Ovary (tissue), 9 donors: ENCODE results near the gene ADPRM. TPM values are rescaled to one million over a fixed set of nuclear protein-coding genes. Genes with fewer than 3 reads are reported as not detected.

ENCODE experiments used
- DNase-seq, 5 donors: peaks; one replicate each; pipeline ENCODE4 v3.0.0-alpha.2; 2019 to 2020
- H3K27ac ChIP-seq, 2 donors: fragments of 200-600 bp; one replicate each; pipeline versions ENCODE4 v1.5.1 to v1.8.0; 2019 to 2022
- H3K27me3 ChIP-seq: fragments of 200-600 bp; one replicate; pipeline ENCODE4 v1.8.0; 2022
- H3K36me3 ChIP-seq: fragments of 200-600 bp; sonication (generic); one replicate; pipeline ENCODE4 v1.5.1; 2019
- H3K4me1 ChIP-seq: one replicate; pipeline ENCODE4 v1.8.1; 2013; ENCODE audit warnings: mild to moderate bottlenecking, moderate library complexity; ENCODE audit not compliant: insufficient read depth
- H3K4me3 ChIP-seq: fragments of 200-600 bp; sonication (generic); one replicate; pipeline ENCODE4 v1.5.1; 2017
- H3K9me3 ChIP-seq, 2 donors: fragments of 200-600 bp in 1 of 2; sonication (generic) in 1 of 2; one replicate each; pipeline versions ENCODE4 v1.5.1 to v1.8.1; 2013 to 2019; ENCODE audit warnings: mild to moderate bottlenecking in 1 of 2, moderate library complexity in 1 of 2
- CTCF ChIP-seq, 3 donors: fragments of 450-650 bp in 2 of 3; fragments of 200-600 bp in 1 of 3; IDR thresholded peaks; one replicate each; pipeline versions ENCODE4 v1.5.1 to v1.8.0; 2016 to 2022; ENCODE audit warnings: antibody characterized with exemption in 3 of 3, mild to moderate bottlenecking in 1 of 3
- EP300 ChIP-seq: sonication (generic); formaldehyde crosslinking; IDR thresholded peaks from one replicate; pipeline ENCODE4 v1.6.1; 2017; ENCODE audit warnings: antibody characterized with exemption
- POLR2A ChIP-seq: fragments of 450-650 bp; IDR thresholded peaks from one replicate; pipeline ENCODE4 v1.6.1; 2017; ENCODE audit warnings: antibody characterized with exemption, mild to moderate bottlenecking, moderate library complexity
- WGBS, 3 donors: extraction: QIAGEN DNeasy Blood & Tissue Kit in 1 of 3; methylation state at CpG; one replicate each; pipeline versions ENCODE4 v1.1.5 to v1.1.7; 2013 to 2017; 5-methylcytosine and 5-hydroxymethylcytosine counted together
- intact Hi-C, 4 donors: fragments of 100-400 bp; cut with DNase I; formaldehyde crosslinking; loops; one replicate each; pipeline versions ENCODE4 v1.11.0 to v1.15.1; 2022 to 2023
- polyA plus RNA-seq, 2 donors: library from polyadenylated mRNA; stranded (reverse); fragments of 200-250 nt in 1 of 2; fragments of 350-450 nt in 1 of 2; fragmentation: Illumina TruSeq in 1 of 2; extraction: RNeasy Lipid Tissue Mini Kit (QIAGEN cat#74804) in 1 of 2; gene quantifications; one replicate each; pipeline ENCODE4 v1.2.3, GENCODE V29; 2013 to 2014
- total RNA-seq, 7 donors: library from RNA; depleted of rRNA in 2 of 7; stranded (reverse); fragments of >200 nt in 2 of 7; fragmentation: NEBNext Ultra II Directional in 3 of 7; extraction: Animal tissue kit (Norgen Biotek cat#: 25700) in 3 of 7; gene quantifications; one replicate each; pipeline versions ENCODE4 v1.1.0 to v1.2.4, GENCODE V29; 2016 to 2023
- donor health status: DM: no; HTN: no; CAD: no; lungs with moderate emphysema.
- donor health status: DM: no; HTN: no; CAD: no.
- donor health status: Bipolar disorder and iron deficiency.
- donor health status: DM: yes; HTN: yes; CAD: no.
- donor health status: DM: no; HTN: no; CAD: no.
- donor health status: DM: yes; HTN: yes; CAD: no.

The ADPRM gene
- total and polyA plus RNA-seq, 9 donors, result 12.4 to 21.6 (median 15.3) TPM

GRCh38 chr17:10657148-10657547 lies 40.2 kb upstream of the ADPRM start, which contains the start of gene MYH3:
Gene MYH3 (minus strand): TSS chr17:10657309. CDS start chr17:10655064, 2,245 bp downstream.
- TF ChIP-seq POLR2A (no peak), EP300 (no peak), CTCF (IDR thresholded peaks at IDR 0.05) (no peak)
- no peak within 1 kb of the TSS for H3K4me3 ChIP-seq
- DNase-seq, result no peak
- H3K9me3 ChIP-seq, result no peaks in the 10 kb centered on the region
- no peaks in the 10 kb centered on the region for H3K36me3 ChIP-seq
- 77 to 83% (median 80%) methylated on average over 15 of the region's 15 CpGs for WGBS, 3 donors
- H3K27me3 ChIP-seq, result no peaks in the 10 kb centered on the region
- no peaks in the 10 kb centered on the region for H3K4me1 ChIP-seq
- no peak within 1 kb of the TSS for H3K27ac ChIP-seq
- intact Hi-C loops, result no loop called here

DNA sequence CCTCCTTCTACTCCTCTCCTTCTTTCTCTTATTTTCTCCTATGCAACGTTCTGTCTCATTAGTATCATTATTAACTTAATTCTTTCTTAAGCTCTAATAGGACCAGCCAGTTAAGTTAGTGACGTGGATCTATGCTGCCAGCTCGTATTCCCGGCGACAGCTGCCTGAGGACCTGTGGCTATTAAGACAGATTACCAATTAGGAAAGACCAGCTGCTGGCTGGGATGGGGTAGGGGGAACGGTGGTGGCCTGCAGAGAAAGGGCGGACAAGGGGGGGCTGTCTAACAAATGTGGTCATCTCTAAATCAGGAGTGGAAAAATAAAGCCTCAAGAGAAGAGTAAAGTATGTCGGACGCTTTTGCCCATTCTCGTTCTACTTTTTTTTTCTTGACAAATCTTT lies 39.5 kb upstream of the ADPRM start:
- H3K9me3 ChIP-seq, result no peaks in the 10 kb centered on the region
- H3K27ac ChIP-seq, result no peak overlapping the region
- intact Hi-C loops, result no loop called here
- H3K27me3 ChIP-seq, result no peaks in the 10 kb centered on the region
- no peaks in the 10 kb centered on the region for H3K4me1 ChIP-seq
- H3K36me3 ChIP-seq, result no peaks in the 10 kb centered on the region
- no peak for DNase-seq
- no peak overlapping the region for H3K4me3 ChIP-seq
- 71 to 74% (median 72%) methylated on average over 10 of the region's 10 CpGs for WGBS, 3 donors
- TF ChIP-seq POLR2A (no peak), CTCF (IDR thresholded peaks at IDR 0.05) (no peak), EP300 (no peak)

- no peaks in the 10 kb centered on the region for H3K4me1 ChIP-seq
- no peaks in the 10 kb centered on the region for H3K9me3 ChIP-seq
- DNase-seq, result no peak
- no peaks in the 10 kb centered on the region for H3K27me3 ChIP-seq
- no peaks in the 10 kb centered on the region for H3K36me3 ChIP-seq
- intact Hi-C loops, result no loop called here
- H3K27ac ChIP-seq, result no peak overlapping the region
- no peak overlapping the region for H3K4me3 ChIP-seq
- 88 to 91% (median 91%) methylated on average over 10 of the region's 10 CpGs for WGBS, 3 donors
- TF ChIP-seq CTCF (IDR thresholded peaks at IDR 0.05) (no peak), EP300 (no peak), POLR2A (no peak)
Observed at GRCh38 chr17:10661437-10661836, 36.0 kb upstream of the ADPRM start.

DNA sequence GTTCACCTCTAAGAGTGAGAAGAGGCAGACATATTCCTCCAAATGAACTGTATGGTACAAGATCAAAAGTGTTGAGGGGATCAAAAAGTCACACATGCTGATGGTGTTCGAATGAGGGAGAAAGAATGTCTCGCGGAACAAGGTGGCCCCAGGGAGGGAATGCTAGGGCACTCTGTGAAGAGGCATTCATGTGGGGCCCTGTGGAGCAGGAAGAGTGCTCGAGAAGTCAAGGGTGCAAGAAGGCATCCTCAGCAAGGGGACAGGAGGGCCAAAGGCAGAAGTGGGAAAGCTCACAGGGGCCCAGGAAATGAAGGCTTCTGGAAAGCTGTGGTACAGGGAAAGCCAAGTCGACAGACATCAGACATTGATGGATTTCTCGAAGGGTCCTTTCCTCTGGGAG lies 34.2 kb upstream of the ADPRM start:
- Histone ChIP-seq H3K4me1 (no peaks in the 10 kb centered on the region), H3K27ac (no peak overlapping the region), H3K27me3 (no peaks in the 10 kb centered on the region), H3K9me3 (no peaks in the 10 kb centered on the region), H3K4me3 (no peak overlapping the region), H3K36me3 (no peaks in the 10 kb centered on the region)
- 90 to 93% (median 93%) methylated on average over 6 of the region's 6 CpGs for whole genome bisulfite sequencing, 3 donors
- intact Hi-C loops, result no loop called here
- no peak for DNase-seq
- TF ChIP-seq CTCF (IDR thresholded peaks at IDR 0.05), result no peak
- TF ChIP-seq POLR2A, result no peak
- no peak for TF ChIP-seq EP300
